Parathyroid adenoma (tissue), 2 donors: ENCODE results near the gene NAT9.
A peak's percentile ranks its signal among the peaks of the same experiment; 100 is the strongest.

ENCODE experiments used
- H2AFZ ChIP-seq: fragments of 300-600 bp; sonication (generic); one replicate; pipeline ENCODE4 v1.7.0; 2017; ENCODE audit warnings: antibody characterized with exemption, mild to moderate bottlenecking
- H3K27ac ChIP-seq: fragments of 300-600 bp; sonication (generic); one replicate; pipeline ENCODE4 v1.7.0; 2017
- H3K27me3 ChIP-seq: fragments of 300-600 bp; sonication (generic); one replicate; pipeline ENCODE4 v1.7.0; 2017; ENCODE audit warnings: low read length; ENCODE audit not compliant: control insufficient read depth, insufficient read depth
- H3K36me3 ChIP-seq: fragments of 300-600 bp; sonication (generic); one replicate; pipeline ENCODE4 v1.7.0; 2017; ENCODE audit warnings: low read length; ENCODE audit not compliant: control insufficient read depth, insufficient read depth
- H3K4me1 ChIP-seq: fragments of 300-600 bp; sonication (generic); one replicate; pipeline ENCODE4 v1.7.0; 2017; ENCODE audit warnings: control low read depth
- H3K4me2 ChIP-seq: fragments of 300-600 bp; sonication (generic); one replicate; pipeline ENCODE4 v1.7.0; 2017; ENCODE audit warnings: low read length
- H3K4me3 ChIP-seq: fragments of 300-600 bp; sonication (generic); one replicate; pipeline ENCODE4 v1.7.0; 2017; ENCODE audit warnings: low read depth, low read length
- H3K79me2 ChIP-seq: fragments of 300-600 bp; sonication (generic); one replicate; pipeline ENCODE4 v1.7.0; 2017; ENCODE audit warnings: control low read depth
- H3K9ac ChIP-seq: fragments of 300-600 bp; sonication (generic); one replicate; pipeline ENCODE4 v1.7.0; 2017; ENCODE audit warnings: mild to moderate bottlenecking
- H3K9me3 ChIP-seq: fragments of 300-600 bp; sonication (generic); one replicate; pipeline ENCODE4 v1.7.0; 2017; ENCODE audit warnings: low read length; ENCODE audit not compliant: control insufficient read depth
- CTCF ChIP-seq: fragments of 300-600 bp; sonication (generic); IDR thresholded peaks from one replicate; pipeline ENCODE4 v1.7.0; 2017; ENCODE audit warnings: antibody characterized with exemption, mild to moderate bottlenecking
- donor health status: primary hyperparathyroidism.

Gene NAT9

GRCh38 chr17:74775409-74776043, 619 bp downstream of the NAT9 start:
- Histone ChIP-seq H2AFZ (peak overlapping the region; percentile 80), H3K4me3 (peak overlapping the region; percentile 86), H3K36me3 (no peaks in the 10 kb centered on the region), H3K4me1 (peaks cover 15% of the 10 kb centered on the region), H3K27ac (no peak overlapping the region), H3K9me3 (no peaks in the 10 kb centered on the region), H3K9ac (peak overlapping the region; percentile 25), H3K4me2 (peak overlapping the region; percentile 90), H3K79me2 (peaks cover 12% of the 10 kb centered on the region), H3K27me3 (no peaks in the 10 kb centered on the region)
- no peak for TF ChIP-seq CTCF

DNA sequence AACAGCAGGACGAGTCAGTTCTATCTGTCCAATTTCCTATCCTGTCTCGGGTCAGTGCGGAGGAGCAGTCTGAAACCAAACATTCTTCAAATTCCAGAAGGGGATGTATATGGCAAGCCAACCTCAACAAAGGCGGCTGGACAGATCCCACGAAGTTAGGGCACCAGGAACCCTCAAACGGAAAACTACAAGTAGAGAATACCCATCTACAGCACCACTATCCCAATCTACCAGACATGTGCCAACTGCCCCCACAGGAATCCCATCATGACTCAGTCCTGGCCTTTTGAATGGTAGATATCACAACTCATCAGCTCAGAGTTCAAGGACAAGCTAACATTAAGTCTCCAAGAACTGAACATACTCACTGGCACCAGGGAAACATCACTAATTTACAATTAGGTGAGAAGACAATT, 2.3 kb downstream of the NAT9 start:
- Histone ChIP-seq H3K36me3 (no peaks in the 10 kb centered on the region), H3K27ac (no peak overlapping the region), H3K4me2 (no peak overlapping the region), H3K4me3 (no peak overlapping the region), H2AFZ (no peak overlapping the region), H3K27me3 (no peaks in the 10 kb centered on the region), H3K79me2 (peaks cover 12% of the 10 kb centered on the region), H3K9ac (no peak overlapping the region), H3K4me1 (peaks cover 31% of the 10 kb centered on the region), H3K9me3 (no peaks in the 10 kb centered on the region)
- TF ChIP-seq CTCF: no peak

GRCh38 chr17:74773414-74773813, 2.7 kb downstream of the NAT9 start:
- H3K36me3 ChIP-seq: no peaks in the 10 kb centered on the region
- no peak overlapping the region for H3K27ac ChIP-seq
- H3K9ac ChIP-seq: no peak overlapping the region

GRCh38 chr17:74772053-74772452, 4.1 kb downstream of the NAT9 start:
- Histone ChIP-seq H3K27ac (peak overlapping the region; percentile 3), H3K79me2 (peaks cover 9% of the 10 kb centered on the region), H3K4me2 (no peak overlapping the region), H3K9ac (no peak overlapping the region), H3K9me3 (no peaks in the 10 kb centered on the region), H3K36me3 (no peaks in the 10 kb centered on the region), H2AFZ (no peak overlapping the region), H3K4me1 (peaks cover 46% of the 10 kb centered on the region), H3K4me3 (no peak overlapping the region), H3K27me3 (no peaks in the 10 kb centered on the region)
- TF ChIP-seq CTCF: no peak

More at GRCh38 chr17:74773414-74773813, 2.7 kb downstream of the NAT9 start:
- Histone ChIP-seq H3K27me3 (no peaks in the 10 kb centered on the region), H3K4me2 (no peak overlapping the region), H3K79me2 (peaks cover 12% of the 10 kb centered on the region), H2AFZ (no peak overlapping the region), H3K9me3 (no peaks in the 10 kb centered on the region), H3K4me3 (no peak overlapping the region), H3K4me1 (peaks cover 36% of the 10 kb centered on the region)
- no peak for TF ChIP-seq CTCF

GRCh38 chr17:74771319-74771914, 4.7 kb downstream of the NAT9 start:
- no peaks in the 10 kb centered on the region for H3K9me3 ChIP-seq
- no peak overlapping the region for H3K9ac ChIP-seq
- H2AFZ ChIP-seq: no peak overlapping the region
- no peak overlapping the region for H3K4me3 ChIP-seq
- no peaks in the 10 kb centered on the region for H3K36me3 ChIP-seq
- no peak for TF ChIP-seq CTCF
- H3K79me2 ChIP-seq: peaks cover 8% of the 10 kb centered on the region
- no peak overlapping the region for H3K27ac ChIP-seq
- peaks cover 47% of the 10 kb centered on the region for H3K4me1 ChIP-seq
- H3K4me2 ChIP-seq: no peak overlapping the region
- no peaks in the 10 kb centered on the region for H3K27me3 ChIP-seq
